Liver (tissue), 9 donors: ENCODE measurements around the gene PPM1E. TPM values are rescaled to one million over a fixed set of nuclear protein-coding genes. Genes with fewer than 3 reads are reported as not detected.

Experiments
- DNase-seq: peaks from one replicate; pipeline ENCODE4 v3.0.0-alpha.2; 2017; ENCODE audit warnings: low spot score
- H3K27ac ChIP-seq, 2 donors: one replicate each; pipeline ENCODE4 v1.7.0; 2013; ENCODE audit warnings: inconsistent platforms in 2 of 2, low read length in 2 of 2, control low read depth in 1 of 2, low read depth in 1 of 2, mild to moderate bottlenecking in 1 of 2
- H3K27me3 ChIP-seq, 4 donors: one replicate each; pipeline versions ENCODE4 v1.6.1 to v1.7.0; 2013; ENCODE audit warnings: low read length in 3 of 4, inconsistent platforms in 1 of 4, mild to moderate bottlenecking in 1 of 4, moderate library complexity in 1 of 4; ENCODE audit not compliant: control insufficient read depth in 4 of 4, insufficient read depth in 4 of 4
- H3K36me3 ChIP-seq, 4 donors: one replicate each; pipeline versions ENCODE4 v1.6.1 to v1.7.0; 2013; ENCODE audit warnings: low read length in 3 of 4, mild to moderate bottlenecking in 3 of 4, low read depth in 1 of 4, moderate library complexity in 1 of 4; ENCODE audit not compliant: control insufficient read depth in 4 of 4, insufficient read depth in 3 of 4
- H3K4me1 ChIP-seq, 4 donors: one replicate each; pipeline versions ENCODE4 v1.6.1 to v1.7.0; 2013; ENCODE audit warnings: low read length in 3 of 4, mild to moderate bottlenecking in 3 of 4, moderate library complexity in 1 of 4; ENCODE audit not compliant: control insufficient read depth in 4 of 4, insufficient read depth in 4 of 4
- H3K4me3 ChIP-seq, 3 donors: one replicate each; pipeline versions ENCODE4 v1.6.1 to v1.7.0; 2013; ENCODE audit warnings: low read length in 3 of 3, control low read depth in 1 of 3, low read depth in 1 of 3, mild to moderate bottlenecking in 1 of 3
- H3K9ac ChIP-seq, 2 donors: one replicate each; pipeline ENCODE4 v1.7.0; 2013; ENCODE audit warnings: low read length in 2 of 2, mild to moderate bottlenecking in 2 of 2, moderate library complexity in 2 of 2, control low read depth in 1 of 2, low read depth in 1 of 2
- H3K9me3 ChIP-seq, 4 donors: one replicate each; pipeline versions ENCODE4 v1.6.1 to v1.7.0; 2013; ENCODE audit warnings: low read length in 3 of 4; ENCODE audit not compliant: control insufficient read depth in 4 of 4
- ATF3 ChIP-seq: IDR thresholded peaks from 2 replicates; pipeline ENCODE4 v1.6.1; 2016; ENCODE audit warnings: antibody characterized with exemption
- CTCF ChIP-seq: fragments of 150-350 bp; IDR thresholded peaks from 2 replicates; pipeline ENCODE4 v1.5.1; 2017; ENCODE audit warnings: improper control_type of control experiment, low read depth, low read length; ENCODE audit not compliant: missing input control
- EGR1 ChIP-seq, 2 donors: IDR thresholded peaks; 2 replicates each; pipeline ENCODE4 v1.6.1; 2016 to 2018; ENCODE audit warnings: antibody characterized with exemption in 2 of 2, low read depth in 2 of 2
- FOXA1 ChIP-seq: IDR thresholded peaks from 2 replicates; pipeline ENCODE4 v1.6.1; 2016; ENCODE audit warnings: antibody characterized with exemption
- FOXA2 ChIP-seq: IDR thresholded peaks from 2 replicates; pipeline ENCODE4 v1.6.1; 2016; ENCODE audit warnings: antibody characterized with exemption
- GABPA ChIP-seq, 2 donors: IDR thresholded peaks in 1 of 2; conservative IDR thresholded peaks in 1 of 2; 2 replicates each; pipeline ENCODE4 v1.6.1; 2016; ENCODE audit warnings: antibody characterized with exemption in 2 of 2, mild to moderate bottlenecking in 1 of 2, moderate library complexity in 1 of 2
- HNF4A ChIP-seq, 2 donors: conservative IDR thresholded peaks; 2 replicates each; pipeline ENCODE4 v1.6.1; 2016; ENCODE audit warnings: antibody characterized with exemption in 2 of 2, mild to moderate bottlenecking in 2 of 2
- HNF4G ChIP-seq: IDR thresholded peaks from 2 replicates; pipeline ENCODE4 v1.6.1; 2016; ENCODE audit warnings: antibody characterized with exemption
- JUND ChIP-seq, 2 donors: IDR thresholded peaks; 2 replicates each; pipeline ENCODE4 v1.6.1; 2016; ENCODE audit warnings: antibody characterized with exemption in 2 of 2
- MAX ChIP-seq: IDR thresholded peaks from 2 replicates; pipeline ENCODE4 v1.6.1; 2016; ENCODE audit warnings: antibody characterized with exemption
- NR2F2 ChIP-seq: IDR thresholded peaks from 2 replicates; pipeline ENCODE4 v1.6.1; 2016; ENCODE audit warnings: antibody characterized with exemption
- RAD21 ChIP-seq, 2 donors: IDR thresholded peaks; 2 replicates each; pipeline ENCODE4 v1.6.1; 2016; ENCODE audit warnings: antibody characterized with exemption in 2 of 2, mild to moderate bottlenecking in 2 of 2
- REST ChIP-seq: IDR thresholded peaks from 2 replicates; pipeline ENCODE4 v1.6.1; 2016; ENCODE audit warnings: antibody characterized with exemption, mild to moderate bottlenecking
- RXRA ChIP-seq, 2 donors: IDR thresholded peaks; 2 replicates each; pipeline ENCODE4 v1.6.1; 2017 to 2018; ENCODE audit warnings: antibody characterized with exemption in 2 of 2, mild to moderate bottlenecking in 1 of 2
- SP1 ChIP-seq: IDR thresholded peaks from 2 replicates; pipeline ENCODE4 v1.6.1; 2018; ENCODE audit warnings: antibody characterized with exemption, mild to moderate bottlenecking
- TAF1 ChIP-seq: conservative IDR thresholded peaks from 2 replicates; pipeline ENCODE4 v1.6.1; 2016; ENCODE audit warnings: antibody characterized with exemption, mild to moderate bottlenecking
- YY1 ChIP-seq: IDR thresholded peaks from 2 replicates; pipeline ENCODE4 v1.6.1; 2016; ENCODE audit warnings: antibody characterized with exemption, mild to moderate bottlenecking
- ZBTB33 ChIP-seq: IDR thresholded peaks from 2 replicates; pipeline ENCODE4 v1.6.1; 2016; ENCODE audit warnings: antibody characterized with exemption
- WGBS: extraction: QIAGEN DNeasy Blood & Tissue Kit; methylation state at CpG from one replicate; pipeline ENCODE4 v1.1.7; 2013; 5-methylcytosine and 5-hydroxymethylcytosine counted together
- polyA plus RNA-seq, 2 donors: library from polyadenylated mRNA; stranded (reverse) in 1 of 2; unstranded in 1 of 2; fragments of 200-250 nt in 1 of 2; fragments of >200 nt in 1 of 2; fragmentation: Nextera tagmentation in 1 of 2; extraction: Ambion mirVana in 1 of 2; gene quantifications; one replicate each; pipeline versions ENCODE4 v1.2.1 to v1.2.3, GENCODE V29; 2013 to 2015
- total RNA-seq, 2 donors: library from RNA; depleted of rRNA; stranded (reverse); fragments of >200 nt; gene quantifications; one replicate each; pipeline ENCODE4 v1.2.3, GENCODE V29; 2014
- donor health status: healthy.
- donor health status: healthy.
- donor health status: healthy.
- donor health status: healthy.
- donor health status: healthy.

PPM1E gene
- total and polyA plus RNA-seq, 4 donors, result 0.25 to 0.61 (median 0.50) TPM; not detected in 1

GRCh38 chr17:58759522-58759921, 3.9 kb downstream of the PPM1E start:
- Histone ChIP-seq H3K9me3 (no peaks in the 10 kb centered on the region), H3K4me3 (no peak overlapping the region), H3K27ac (no peak overlapping the region), H3K27me3 (no peaks in the 10 kb centered on the region), H3K36me3 (no peaks in the 10 kb centered on the region), H3K9ac (no peak overlapping the region), H3K4me1 (peaks cover 5 to 18% (median 8%) of the 10 kb centered on the region in 4 donors)
- 81% methylated on average over 2 of the region's 2 CpGs for WGBS
- TF ChIP-seq RXRA (IDR thresholded peaks at IDR 0.05) (no peak), YY1 (no peak), ZBTB33 (no peak), NR2F2 (no peak), SP1 (no peak), HNF4G (no peak), FOXA1 (no peak), FOXA2 (no peak), HNF4A (conservative IDR thresholded peaks at IDR 0.05) (no peak), CTCF (no peak), GABPA (IDR thresholded peaks at IDR 0.05 in 1 of 2, conservative IDR thresholded peaks at IDR 0.05 in 1 of 2) (no peak), MAX (no peak), ATF3 (no peak), JUND (IDR thresholded peaks at IDR 0.05) (no peak), EGR1 (IDR thresholded peaks at IDR 0.05; ENCODE audit: low read depth in 2 of 2) (no peak), RAD21 (IDR thresholded peaks at IDR 0.05) (no peak), REST (no peak)
- no peak for DNase-seq

GRCh38 chr17:58760248-58760647, 4.6 kb downstream of the PPM1E start:
- H3K36me3 ChIP-seq, result no peaks in the 10 kb centered on the region
- H3K9me3 ChIP-seq, result no peaks in the 10 kb centered on the region
- no peak overlapping the region for H3K4me3 ChIP-seq
- H3K4me1 ChIP-seq, result peaks cover 5 to 18% (median 8%) of the 10 kb centered on the region in 4 donors
- DNase-seq, result no peak
- no peaks in the 10 kb centered on the region for H3K27me3 ChIP-seq
- 90% methylated on average over 2 of the region's 2 CpGs for WGBS
- H3K9ac ChIP-seq, result no peak overlapping the region
- no peak overlapping the region for H3K27ac ChIP-seq
- TF ChIP-seq EGR1 (IDR thresholded peaks at IDR 0.05; ENCODE audit: low read depth in 2 of 2) (no peak), YY1 (no peak), ATF3 (no peak), HNF4A (conservative IDR thresholded peaks at IDR 0.05) (no peak), FOXA2 (no peak), TAF1 (no peak), JUND (IDR thresholded peaks at IDR 0.05) (no peak), MAX (no peak), CTCF (no peak), RAD21 (IDR thresholded peaks at IDR 0.05) (no peak)
